Trophoblast cell (in vitro differentiated cells and primary cell): ENCODE data around the gene UNC119.

Experiments
- DNase-seq, 2 donors: peaks; one replicate each; pipeline ENCODE4 v3.0.0-alpha.2; 2016
- H2AFZ ChIP-seq: 2 replicates; pipeline ENCODE4 v1.6.1; 2013; ENCODE audit warnings: low read length, moderate library complexity, mild to moderate bottlenecking; ENCODE audit not compliant: insufficient read depth, poor library complexity
- H2AK5ac ChIP-seq: 2 replicates; pipeline ENCODE4 v1.6.1; 2013; ENCODE audit warnings: mild to moderate bottlenecking, low read length
- H2BK120ac ChIP-seq: 2 replicates; pipeline ENCODE4 v1.6.1; 2013; ENCODE audit warnings: low read length, mild to moderate bottlenecking, moderate library complexity; ENCODE audit not compliant: insufficient read depth, poor library complexity
- H2BK12ac ChIP-seq: 2 replicates; pipeline ENCODE4 v1.6.1; 2013; ENCODE audit warnings: mild to moderate bottlenecking, low read length, moderate library complexity
- H2BK5ac ChIP-seq: 2 replicates; pipeline ENCODE4 v1.6.1; 2013; ENCODE audit warnings: low read length, low read depth, moderate library complexity, mild to moderate bottlenecking; ENCODE audit not compliant: poor library complexity
- H3K14ac ChIP-seq: 2 replicates; pipeline ENCODE4 v1.6.1; 2013; ENCODE audit warnings: mild to moderate bottlenecking, low read length
- H3K18ac ChIP-seq: 2 replicates; pipeline ENCODE4 v1.6.1; 2013; ENCODE audit warnings: mild to moderate bottlenecking, low read length
- H3K23ac ChIP-seq: 2 replicates; pipeline ENCODE4 v1.6.1; 2013; ENCODE audit warnings: low read length
- H3K27ac ChIP-seq: 2 replicates; pipeline ENCODE4 v1.5.1; 2013; ENCODE audit warnings: low read depth, mild to moderate bottlenecking, inconsistent platforms, low read length, moderate library complexity
- H3K27me3 ChIP-seq: 2 replicates; pipeline ENCODE4 v1.6.1; 2013; ENCODE audit warnings: inconsistent platforms, mild to moderate bottlenecking, low read length, moderate library complexity; ENCODE audit not compliant: insufficient read depth
- H3K36me3 ChIP-seq, 2 experiments: 1 replicate in 1 of 2; 2 replicates in 1 of 2; pipeline ENCODE4 v1.6.1; 2013; ENCODE audit warnings: low read length in 2 of 2, mild to moderate bottlenecking in 2 of 2, moderate library complexity in 1 of 2; ENCODE audit not compliant: insufficient read depth in 2 of 2, control insufficient read depth in 1 of 2
- H3K4ac ChIP-seq: 2 replicates; pipeline ENCODE4 v1.6.1; 2013; ENCODE audit warnings: low read depth, mild to moderate bottlenecking, low read length, moderate library complexity
- H3K4me1 ChIP-seq, 2 experiments: 1 replicate in 1 of 2; 2 replicates in 1 of 2; pipeline ENCODE4 v1.6.1; 2013; ENCODE audit warnings: low read length in 2 of 2, mild to moderate bottlenecking in 2 of 2, moderate library complexity in 1 of 2; ENCODE audit not compliant: insufficient read depth in 2 of 2, control insufficient read depth in 1 of 2
- H3K4me2 ChIP-seq: 2 replicates; pipeline ENCODE4 v1.6.1; 2013; ENCODE audit warnings: inconsistent platforms, mild to moderate bottlenecking, low read length, moderate library complexity
- H3K4me3 ChIP-seq: 2 replicates; pipeline ENCODE4 v1.5.1; 2013; ENCODE audit warnings: mild to moderate bottlenecking, low read depth, low read length, inconsistent platforms
- H3K79me1 ChIP-seq: one replicate; pipeline ENCODE4 v1.6.1; 2013; ENCODE audit warnings: low read length
- H3K79me2 ChIP-seq: 2 replicates; pipeline ENCODE4 v1.6.1; 2013; ENCODE audit warnings: low read length, mild to moderate bottlenecking; ENCODE audit not compliant: control insufficient read depth, insufficient read depth, poor library complexity
- H3K9ac ChIP-seq: 2 replicates; pipeline ENCODE4 v1.6.1; 2013; ENCODE audit warnings: mild to moderate bottlenecking, low read length
- H3K9me3 ChIP-seq: 2 replicates; pipeline ENCODE4 v1.6.1; 2013; ENCODE audit warnings: low read depth, mild to moderate bottlenecking, control low read depth, inconsistent platforms, low read length; ENCODE audit not compliant: insufficient read depth
- H4K12ac ChIP-seq: 2 replicates; pipeline ENCODE4 v1.6.1; 2013; ENCODE audit warnings: low read depth, mild to moderate bottlenecking, low read length, moderate library complexity
- H4K8ac ChIP-seq: 2 replicates; pipeline ENCODE4 v1.6.1; 2013; ENCODE audit warnings: low read depth, mild to moderate bottlenecking, low read length, moderate library complexity
- H4K91ac ChIP-seq: one replicate; pipeline ENCODE4 v1.6.1; 2013; ENCODE audit warnings: low read depth, mild to moderate bottlenecking, low read length, moderate library complexity
- WGBS: extraction: QIAGEN DNeasy Blood & Tissue Kit; methylation state at CpG from one replicate; pipeline ENCODE4 v1.1.7; 2013; ENCODE audit warnings: missing lambda C conversion rate; ENCODE audit not compliant: insufficient read length, insufficient coverage; ENCODE audit errors: extremely low coverage; 5-methylcytosine and 5-hydroxymethylcytosine counted together

Gene UNC119

DNA sequence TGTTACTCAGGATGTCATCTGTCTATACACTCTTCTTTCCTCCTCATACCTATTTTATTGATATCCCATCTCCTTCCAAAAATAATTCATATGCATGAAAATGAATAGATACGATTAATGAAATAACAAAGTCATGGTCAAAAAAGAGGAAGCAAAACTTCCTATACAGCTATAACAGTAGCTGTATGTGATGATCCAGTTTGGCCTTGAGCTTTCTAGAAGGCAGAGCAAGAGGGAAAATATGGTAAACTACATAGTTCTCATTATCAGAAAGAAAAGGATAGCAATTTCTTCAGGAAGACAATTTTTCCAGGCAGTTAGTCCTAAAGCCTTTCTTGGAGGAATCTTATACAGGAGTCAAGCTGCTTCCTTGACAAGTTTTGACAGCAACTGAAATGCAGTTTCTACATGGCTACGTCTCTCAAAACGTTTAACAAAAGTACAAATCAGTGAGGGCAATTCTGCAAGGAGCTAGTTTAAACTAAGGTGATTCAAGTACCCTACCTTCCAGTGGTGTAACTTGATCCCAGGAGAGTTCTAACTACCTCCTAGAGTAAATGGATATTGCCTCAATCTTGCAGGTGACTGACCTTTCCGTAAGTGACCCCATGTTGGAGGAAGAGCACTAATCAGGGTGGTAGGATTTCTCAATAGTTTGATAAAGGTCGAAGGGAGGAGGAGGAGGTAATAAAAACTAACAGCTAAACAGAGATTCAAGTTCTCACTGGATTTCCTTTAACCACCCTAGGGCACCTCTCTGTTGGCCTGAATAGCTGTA lies 45.4 kb upstream of the UNC119 start:
- DNase-seq, result no peak
- WGBS, result no CpG with 5 or more reads among the region's 5 CpGs
- peak overlapping the region; percentile 77 for H3K4me3 ChIP-seq

DNA sequence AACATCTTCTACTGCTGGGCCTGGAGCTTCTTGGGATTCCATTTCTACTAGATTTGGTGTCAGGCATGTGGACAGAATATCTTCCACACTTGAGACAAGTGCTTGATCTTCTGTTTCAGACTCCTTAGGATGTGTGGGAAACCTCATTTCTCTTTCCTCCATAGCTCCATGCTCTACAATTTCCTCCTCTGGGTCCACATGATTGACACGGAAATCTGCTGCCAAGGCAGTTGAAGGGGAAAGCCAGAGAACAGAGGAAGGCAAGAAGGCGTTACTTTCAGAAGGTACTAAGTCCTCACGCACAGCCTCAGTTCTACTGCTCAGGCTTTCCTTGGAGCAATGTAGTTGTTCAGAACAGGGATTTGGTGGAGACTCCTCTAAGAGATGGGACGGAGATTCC lies 39.8 kb upstream of the UNC119 start:
- no peak overlapping the region for H3K14ac ChIP-seq
- no peak for DNase-seq
- H2AFZ ChIP-seq, result no peak overlapping the region
- no peak overlapping the region for H2BK120ac ChIP-seq
- no peak overlapping the region for H2AK5ac ChIP-seq
- H4K12ac ChIP-seq, result no peak overlapping the region
- no peaks in the 10 kb centered on the region for H3K79me2 ChIP-seq
- WGBS, result no CpG with 5 or more reads among the region's 4 CpGs
- H4K8ac ChIP-seq, result no peak overlapping the region
- no peak overlapping the region for H3K4me3 ChIP-seq
- no peak overlapping the region for H3K23ac ChIP-seq
- H3K36me3 ChIP-seq, result peaks cover 27 to 39% of the 10 kb centered on the region in 2 experiments
- H3K9me3 ChIP-seq, result peaks cover 3% of the 10 kb centered on the region
- H3K27me3 ChIP-seq, result no peaks in the 10 kb centered on the region
- no peak overlapping the region for H3K27ac ChIP-seq
- no peak overlapping the region for H3K18ac ChIP-seq
- H4K91ac ChIP-seq, result no peak overlapping the region
- no peak overlapping the region for H2BK12ac ChIP-seq
- H2BK5ac ChIP-seq, result no peak overlapping the region
- H3K9ac ChIP-seq, result no peak overlapping the region
- H3K4me1 ChIP-seq, result no peaks in the 10 kb centered on the region
- H3K4me2 ChIP-seq, result no peak overlapping the region
- H3K79me1 ChIP-seq, result no peaks in the 10 kb centered on the region
- no peak overlapping the region for H3K4ac ChIP-seq

More for the DNA sequence above, 45.4 kb upstream of the UNC119 start:
- H2AFZ ChIP-seq, result no peak overlapping the region
- H3K79me2 ChIP-seq, result peaks cover 5% of the 10 kb centered on the region
- no peak overlapping the region for H3K4ac ChIP-seq
- peaks cover 4 to 7% of the 10 kb centered on the region in 2 experiments for H3K36me3 ChIP-seq
- H3K4me1 ChIP-seq, result peaks cover 0 to 12% of the 10 kb centered on the region in 2 experiments
- no peak overlapping the region for H3K9ac ChIP-seq
- H4K12ac ChIP-seq, result no peak overlapping the region
- H2BK120ac ChIP-seq, result no peak overlapping the region
- peak overlapping the region; percentile 63 for H3K4me2 ChIP-seq
- peaks cover 6% of the 10 kb centered on the region for H3K79me1 ChIP-seq
- no peak overlapping the region for H2BK5ac ChIP-seq
- H3K18ac ChIP-seq, result no peak overlapping the region
- no peak overlapping the region for H3K23ac ChIP-seq
- H3K9me3 ChIP-seq, result no peaks in the 10 kb centered on the region
- H3K27me3 ChIP-seq, result no peaks in the 10 kb centered on the region
- no peak overlapping the region for H2BK12ac ChIP-seq
- peak overlapping the region; percentile 65 for H4K91ac ChIP-seq
- H3K27ac ChIP-seq, result no peak overlapping the region
- no peak overlapping the region for H3K14ac ChIP-seq
- no peak overlapping the region for H2AK5ac ChIP-seq
- H4K8ac ChIP-seq, result peak overlapping the region; percentile 63

DNA sequence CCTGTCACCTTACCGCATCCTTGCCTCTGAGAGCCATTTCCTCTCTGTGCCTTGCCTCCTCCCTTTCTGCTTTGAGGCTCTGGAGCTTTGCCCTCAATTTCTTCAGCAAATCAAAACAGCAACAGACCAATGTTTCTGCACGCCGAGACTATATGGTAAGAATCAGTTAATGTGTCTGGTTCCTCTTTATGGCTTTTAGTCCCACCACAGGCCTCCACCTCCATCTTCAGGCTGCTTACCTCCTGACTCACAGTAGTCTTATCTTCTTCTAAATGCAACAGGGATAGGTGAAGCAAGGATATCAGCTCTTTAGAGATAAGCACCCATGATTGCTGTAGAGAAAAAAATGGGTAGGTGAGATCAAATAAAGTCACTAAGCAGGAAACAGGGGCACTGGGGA lies 33.4 kb upstream of the UNC119 start:
- peak in 1 of 2 donors; percentile 39 for DNase-seq
- Histone ChIP-seq H3K9me3 (peaks cover 3% of the 10 kb centered on the region), H3K23ac (no peak overlapping the region), H3K4me1 (no peaks in the 10 kb centered on the region), H3K27ac (no peak overlapping the region), H2BK12ac (no peak overlapping the region), H3K27me3 (no peaks in the 10 kb centered on the region), H3K79me1 (no peaks in the 10 kb centered on the region), H3K4me2 (no peak overlapping the region), H2AFZ (no peak overlapping the region), H3K36me3 (peaks cover 32 to 61% of the 10 kb centered on the region in 2 experiments), H3K4ac (no peak overlapping the region), H2BK120ac (no peak overlapping the region), H3K79me2 (no peaks in the 10 kb centered on the region), H2AK5ac (no peak overlapping the region), H4K12ac (no peak overlapping the region), H2BK5ac (no peak overlapping the region), H3K9ac (no peak overlapping the region), H4K8ac (no peak overlapping the region), H3K14ac (no peak overlapping the region), H4K91ac (no peak overlapping the region), H3K18ac (no peak overlapping the region), H3K4me3 (no peak overlapping the region)
- WGBS, result no CpG with 5 or more reads among the region's 3 CpGs

DNA sequence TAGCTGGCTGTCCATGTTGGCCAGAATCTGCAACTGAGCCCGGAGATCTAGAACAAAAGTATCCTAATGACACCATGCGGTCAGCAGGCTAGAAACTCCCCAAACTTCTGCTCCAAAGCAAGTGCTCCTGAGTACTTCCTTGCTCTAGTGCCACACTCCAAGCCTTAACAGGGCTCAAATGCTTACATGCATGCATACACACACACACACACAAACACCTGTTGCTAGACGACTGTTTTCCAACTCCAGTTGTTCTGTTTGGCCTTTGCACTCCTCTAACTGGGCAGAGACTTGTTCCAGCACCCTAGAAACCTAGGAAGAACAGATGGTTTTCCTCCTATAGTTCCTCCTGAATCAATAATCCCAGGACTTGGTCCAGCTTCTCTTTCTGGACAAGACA lies 32.0 kb upstream of the UNC119 start:
- H3K18ac ChIP-seq, result no peak overlapping the region
- no peak overlapping the region for H2BK5ac ChIP-seq
- no peak overlapping the region for H2BK12ac ChIP-seq
- no peak overlapping the region for H4K91ac ChIP-seq
- peaks cover 3% of the 10 kb centered on the region for H3K9me3 ChIP-seq
- no peak overlapping the region for H4K12ac ChIP-seq
- H4K8ac ChIP-seq, result no peak overlapping the region
- H3K4me1 ChIP-seq, result no peaks in the 10 kb centered on the region
- H3K4ac ChIP-seq, result no peak overlapping the region
- H3K9ac ChIP-seq, result no peak overlapping the region
- H2AK5ac ChIP-seq, result no peak overlapping the region
- H2BK120ac ChIP-seq, result no peak overlapping the region
- H3K36me3 ChIP-seq, result peaks cover 31 to 60% of the 10 kb centered on the region in 2 experiments
- no peaks in the 10 kb centered on the region for H3K79me1 ChIP-seq
- no peak overlapping the region for H3K23ac ChIP-seq
- H3K27ac ChIP-seq, result no peak overlapping the region
- no peaks in the 10 kb centered on the region for H3K79me2 ChIP-seq
- no peaks in the 10 kb centered on the region for H3K27me3 ChIP-seq
- WGBS, result no CpG with 5 or more reads among the region's 3 CpGs
- no peak overlapping the region for H3K14ac ChIP-seq
- no peak overlapping the region for H3K4me3 ChIP-seq
- DNase-seq, result no peak
- H3K4me2 ChIP-seq, result no peak overlapping the region
- H2AFZ ChIP-seq, result no peak overlapping the region
